ENCODE data around the gene TTYH2. TPM values are rescaled to one million over a fixed set of nuclear protein-coding genes. Genes with fewer than 3 reads are reported as not detected.
A peak's percentile ranks its signal among the peaks of the same experiment; 100 is the strongest.

TTYH2 gene
- total RNA-seq, 1 donor from 2014 or later: 0.81 TPM

GRCh38 chr17:74213861-74214391 lies 555 bp downstream of the TTYH2 start:
- DNase-seq (ENCODE audit: low spot score) (peak; percentile 54), ATAC-seq (no peak)

- DNase-seq (ENCODE audit: low spot score): no peak
- no peak for ATAC-seq
Observed at GRCh38 chr17:74214484-74215341, 1.3 kb downstream of the TTYH2 start.

- DNase-seq (ENCODE audit: low spot score) (no peak), ATAC-seq (no peak)
Observed at GRCh38 chr17:74215342-74215727, 2.0 kb downstream of the TTYH2 start.

- ATAC-seq (no peak), DNase-seq (ENCODE audit: low spot score) (no peak)
Observed at GRCh38 chr17:74216505-74216904, 3.1 kb downstream of the TTYH2 start.

- no peak for ATAC-seq
- DNase-seq (ENCODE audit: low spot score): no peak
Observed at GRCh38 chr17:74217037-74217730, 3.8 kb downstream of the TTYH2 start.

GRCh38 chr17:74217888-74218287 lies 4.5 kb downstream of the TTYH2 start:
- DNase-seq (ENCODE audit: low spot score) (no peak), ATAC-seq (no peak)

- DNase-seq (ENCODE audit: low spot score) (no peak), ATAC-seq (no peak)
Observed at GRCh38 chr17:74218436-74218835, 5.1 kb downstream of the TTYH2 start.

- DNase-seq (ENCODE audit: low spot score): no peak
- no peak for ATAC-seq
Observed at GRCh38 chr17:74219576-74220133, 6.3 kb downstream of the TTYH2 start.

- no peak for ATAC-seq
- no peak for DNase-seq (ENCODE audit: low spot score)
Observed at GRCh38 chr17:74220219-74220618, 6.8 kb downstream of the TTYH2 start.

GRCh38 chr17:74220946-74221818 lies 7.8 kb downstream of the TTYH2 start:
- DNase-seq (ENCODE audit: low spot score): no peak
- ATAC-seq: no peak

GRCh38 chr17:74222399-74222798 lies 9.0 kb downstream of the TTYH2 start:
- DNase-seq (ENCODE audit: low spot score): no peak
- no peak for ATAC-seq

- no peak for ATAC-seq
- DNase-seq (ENCODE audit: low spot score): no peak
Observed at GRCh38 chr17:74223901-74224300, 10.5 kb downstream of the TTYH2 start.

- ATAC-seq: no peak
Observed at GRCh38 chr17:74224959-74225725, 11.8 kb downstream of the TTYH2 start.

GRCh38 chr17:74226252-74226651 lies 12.9 kb downstream of the TTYH2 start:
- no peak for ATAC-seq
- no peak for DNase-seq (ENCODE audit: low spot score)

More at GRCh38 chr17:74224959-74225725, 11.8 kb downstream of the TTYH2 start:
- no peak for DNase-seq (ENCODE audit: low spot score)

- ATAC-seq (no peak), DNase-seq (ENCODE audit: low spot score) (no peak)
Observed at GRCh38 chr17:74227271-74228080, 14.1 kb downstream of the TTYH2 start.

GRCh38 chr17:74228306-74228978 lies 15.1 kb downstream of the TTYH2 start:
- no peak for DNase-seq (ENCODE audit: low spot score)
- no peak for ATAC-seq

GRCh38 chr17:74230896-74231295 lies 17.5 kb downstream of the TTYH2 start:
- DNase-seq (ENCODE audit: low spot score) (no peak), ATAC-seq (no peak)

All from left lobe of liver (tissue), 2 donors.